22Rv1 (cell line): ENCODE data around the gene TMEM91.

Source experiments
- H3K27ac ChIP-seq: fragments of 450-650 bp; 2 replicates; pipeline ENCODE4 v1.5.1; 2017
- CTCF ChIP-seq: fragments of 450-650 bp; IDR thresholded peaks from 2 replicates; pipeline ENCODE4 v1.5.1; 2017; ENCODE audit warnings: mild to moderate bottlenecking
- ZFX ChIP-seq: fragments of 450-650 bp; IDR thresholded peaks from 2 replicates; pipeline ENCODE4 v1.6.1; 2017; ENCODE audit warnings: antibody characterized with exemption, borderline replicate concordance

Gene TMEM91

GRCh38 chr19:41376241-41376997 is at the start of gene TMEM91:
Gene TMEM91 (plus strand): TSS chr19:41376533. CDS start chr19:41378310, 1,777 bp downstream.
- H3K27ac ChIP-seq = no peak within 1 kb of the TSS
- no peak for TF ChIP-seq ZFX
- no peak for TF ChIP-seq CTCF

- 0 out of 2 replicates have a peak overlapping the region, but pooled peaks have one; percentile 37 for H3K27ac ChIP-seq
Observed at GRCh38 chr19:41327076-41327575, 49.2 kb upstream of the TMEM91 start.

DNA sequence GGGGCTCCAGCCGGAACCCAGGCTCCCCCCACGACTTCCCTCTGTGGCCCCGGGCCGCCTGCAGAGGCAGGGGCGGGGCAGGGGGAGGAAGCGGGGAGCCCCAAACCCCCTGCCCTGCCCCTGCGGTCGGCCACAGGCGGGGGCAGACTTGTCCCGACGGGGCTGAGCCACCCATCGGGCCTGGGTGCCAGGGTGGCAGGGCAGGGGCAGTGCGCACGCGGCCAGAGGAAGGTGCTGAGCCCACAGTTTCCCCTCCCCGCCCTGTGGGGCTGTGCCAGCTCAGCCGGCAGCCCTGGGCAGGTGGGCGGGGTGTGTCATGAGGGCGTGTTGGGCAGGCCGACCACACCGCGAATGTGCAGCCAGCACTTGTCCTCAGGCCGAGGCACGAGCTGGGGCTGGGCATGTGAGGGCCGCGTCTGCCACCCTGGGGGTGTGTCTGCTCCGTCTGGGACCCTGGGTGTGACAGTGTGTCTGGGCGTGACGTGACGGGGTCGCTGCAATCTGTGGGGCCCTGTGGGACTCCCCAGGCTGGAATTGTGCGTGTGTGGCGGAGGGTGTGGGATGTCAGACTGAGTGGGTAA is 48.7 kb upstream of the TMEM91 start:
- H3K27ac ChIP-seq = 0 out of 2 replicates have a peak overlapping the region, but pooled peaks have one; percentile 37
- TF ChIP-seq CTCF = no peak
- no peak for TF ChIP-seq ZFX

More at GRCh38 chr19:41327076-41327575, 49.2 kb upstream of the TMEM91 start:
- TF ChIP-seq CTCF (no peak), ZFX (no peak)

- TF ChIP-seq CTCF (no peak), ZFX (no peak)
- peak overlapping the region; percentile 37; the same call in 1 of the 2 replicates for H3K27ac ChIP-seq
Observed at GRCh38 chr19:41328157-41328841, 48.0 kb upstream of the TMEM91 start.

GRCh38 chr19:41328842-41329225 is 47.5 kb upstream of the TMEM91 start:
- peak overlapping the region; percentile 37; the same call in 1 of the 2 replicates for H3K27ac ChIP-seq

DNA sequence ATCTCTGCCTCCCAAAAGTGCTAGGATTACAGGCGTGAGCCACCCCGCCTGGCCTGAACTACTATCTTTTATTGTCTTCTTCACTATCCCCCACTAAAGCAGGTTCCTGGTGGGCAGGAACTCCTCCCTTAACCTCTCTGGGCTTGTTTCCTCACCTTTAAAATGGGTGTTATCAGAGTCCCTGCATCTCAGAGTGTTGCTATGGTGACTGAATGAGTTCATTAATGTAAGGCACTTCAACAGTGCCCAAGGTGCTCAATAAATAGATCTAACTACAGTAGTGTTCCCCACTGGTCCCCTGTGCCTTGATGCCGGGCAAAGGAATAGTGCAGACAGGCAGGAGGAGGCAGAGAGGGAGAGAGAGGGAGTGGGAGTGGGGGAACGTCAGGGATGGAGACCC is 45.9 kb upstream of the TMEM91 start:
- no peak for TF ChIP-seq CTCF
- TF ChIP-seq ZFX = no peak
- H3K27ac ChIP-seq = no peak overlapping the region

More at GRCh38 chr19:41328842-41329225, 47.5 kb upstream of the TMEM91 start:
- no peak for TF ChIP-seq CTCF
- TF ChIP-seq ZFX = no peak
